Testis (tissue), 2 donors: ENCODE data around the gene ZBTB7C.

Source experiments
- POLR2A ChIP-seq: fragments of 450-650 bp; IDR thresholded peaks from one replicate; pipeline ENCODE4 v1.6.1; 2017; ENCODE audit warnings: antibody characterized with exemption, mild to moderate bottlenecking, moderate library complexity
- TF ChIP-seq, protein P1 (sequence below), 3 experiments: fragments of 450-650 bp in 2 of 3; fragments of 200-600 bp in 1 of 3; sonication (generic) in 1 of 3; IDR thresholded peaks; one replicate each; pipeline ENCODE4 v1.5.1; 2016 to 2019; ENCODE audit warnings: antibody characterized with exemption in 3 of 3, mild to moderate bottlenecking in 2 of 3, moderate library complexity in 1 of 3

DNA sequence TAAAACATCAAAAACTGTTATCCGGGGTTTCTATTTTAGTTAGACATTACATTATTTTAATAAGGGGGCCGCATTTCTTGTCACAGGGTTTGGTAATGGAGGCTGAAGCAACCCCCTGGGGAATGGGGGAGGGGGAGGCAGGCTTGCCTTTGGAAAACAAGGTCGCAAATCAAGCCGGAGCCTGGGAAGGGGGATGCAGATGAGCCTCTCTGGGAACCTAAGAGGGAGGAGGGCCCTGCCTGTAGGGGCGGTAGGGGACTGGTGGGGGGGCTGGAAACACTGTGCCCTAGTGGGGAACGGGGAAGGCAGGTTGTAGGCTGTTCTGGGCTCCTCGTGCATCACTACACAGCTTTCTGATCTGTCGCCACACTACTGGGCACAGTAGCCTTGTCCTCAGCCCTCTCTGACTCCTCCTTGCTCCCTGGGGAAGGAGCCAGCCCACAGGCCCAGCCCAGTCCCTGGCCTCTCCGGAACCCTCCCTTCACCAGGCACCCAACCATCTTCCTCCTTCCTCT lies 308.5 kb downstream of the ZBTB7C start:
- TF ChIP-seq, protein P1, sequence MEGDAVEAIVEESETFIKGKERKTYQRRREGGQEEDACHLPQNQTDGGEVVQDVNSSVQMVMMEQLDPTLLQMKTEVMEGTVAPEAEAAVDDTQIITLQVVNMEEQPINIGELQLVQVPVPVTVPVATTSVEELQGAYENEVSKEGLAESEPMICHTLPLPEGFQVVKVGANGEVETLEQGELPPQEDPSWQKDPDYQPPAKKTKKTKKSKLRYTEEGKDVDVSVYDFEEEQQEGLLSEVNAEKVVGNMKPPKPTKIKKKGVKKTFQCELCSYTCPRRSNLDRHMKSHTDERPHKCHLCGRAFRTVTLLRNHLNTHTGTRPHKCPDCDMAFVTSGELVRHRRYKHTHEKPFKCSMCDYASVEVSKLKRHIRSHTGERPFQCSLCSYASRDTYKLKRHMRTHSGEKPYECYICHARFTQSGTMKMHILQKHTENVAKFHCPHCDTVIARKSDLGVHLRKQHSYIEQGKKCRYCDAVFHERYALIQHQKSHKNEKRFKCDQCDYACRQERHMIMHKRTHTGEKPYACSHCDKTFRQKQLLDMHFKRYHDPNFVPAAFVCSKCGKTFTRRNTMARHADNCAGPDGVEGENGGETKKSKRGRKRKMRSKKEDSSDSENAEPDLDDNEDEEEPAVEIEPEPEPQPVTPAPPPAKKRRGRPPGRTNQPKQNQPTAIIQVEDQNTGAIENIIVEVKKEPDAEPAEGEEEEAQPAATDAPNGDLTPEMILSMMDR (IDR thresholded peaks at IDR 0.05) = no peak
- TF ChIP-seq POLR2A = no peak
